Measurements from ENCODE around the gene BTBD17. TPM values are rescaled to one million over a fixed set of nuclear protein-coding genes. Genes with fewer than 3 reads are reported as not detected.

Gene BTBD17
- total RNA-seq, 2 donors from 2014 or later, result not detected

GRCh38 chr17:74374858-74375257 lies 13.2 kb upstream of the BTBD17 start:
- no peaks in the 10 kb centered on the region for H3K4me1 Mint-ChIP-seq
- no peak overlapping the region for H3K4me3 Mint-ChIP-seq
- no peaks in the 10 kb centered on the region for H3K36me3 Mint-ChIP-seq (ENCODE audit: low read depth)
- no peaks in the 10 kb centered on the region for H3K27me3 Mint-ChIP-seq
- H3K27ac Mint-ChIP-seq, result no peak overlapping the region
- no peak for ATAC-seq (replicated peaks)
- no peaks in the 10 kb centered on the region for H3K9me3 Mint-ChIP-seq

DNA sequence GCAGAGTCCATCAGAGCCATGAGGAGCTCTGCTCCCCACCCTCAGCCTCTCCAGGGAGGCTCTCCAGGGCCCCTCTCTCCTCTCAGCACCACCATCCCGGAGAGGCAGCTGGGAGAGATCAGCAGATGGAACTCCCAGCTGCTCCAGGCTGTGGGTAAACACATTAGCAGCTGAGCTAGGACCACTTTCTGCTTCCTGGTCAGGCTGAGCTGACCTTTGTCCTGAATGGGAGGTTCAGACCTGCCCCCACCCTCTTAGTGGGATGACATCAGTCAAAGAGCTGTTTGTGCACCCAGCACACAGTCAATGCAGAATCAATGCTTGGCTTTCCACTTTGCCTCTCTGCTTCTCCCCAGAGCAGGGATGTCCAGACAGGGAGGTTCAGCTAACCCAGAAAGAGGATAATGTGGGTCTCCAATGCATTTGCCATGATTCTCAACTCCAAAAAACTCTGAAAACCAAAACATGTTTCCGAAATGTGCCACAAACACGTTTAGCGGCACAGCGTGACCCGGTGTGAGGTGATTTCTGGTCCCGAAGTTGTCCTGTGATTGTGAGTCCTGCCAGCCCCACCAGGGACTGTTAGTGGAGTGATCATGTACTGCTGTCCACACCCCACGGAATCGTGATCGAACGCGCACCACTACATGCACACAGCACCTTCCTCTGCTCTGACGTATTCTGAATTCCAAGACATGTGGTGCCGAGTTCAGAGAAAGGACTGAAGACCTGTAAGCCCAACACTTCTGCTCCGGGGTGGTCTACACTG lies 12.4 kb upstream of the BTBD17 start:
- peaks cover 3% of the 10 kb centered on the region for H3K27me3 Mint-ChIP-seq
- no peak overlapping the region for H3K27ac Mint-ChIP-seq
- H3K9me3 Mint-ChIP-seq, result no peaks in the 10 kb centered on the region
- no peak overlapping the region for H3K4me3 Mint-ChIP-seq
- no peak for ATAC-seq (replicated peaks)
- H3K4me1 Mint-ChIP-seq, result no peaks in the 10 kb centered on the region
- H3K36me3 Mint-ChIP-seq (ENCODE audit: low read depth), result no peaks in the 10 kb centered on the region

- H3K27me3 Mint-ChIP-seq, result peaks cover 3% of the 10 kb centered on the region
- no peaks in the 10 kb centered on the region for H3K9me3 Mint-ChIP-seq
- no peaks in the 10 kb centered on the region for H3K36me3 Mint-ChIP-seq (ENCODE audit: low read depth)
- H3K4me3 Mint-ChIP-seq, result no peak overlapping the region
- H3K27ac Mint-ChIP-seq, result no peak overlapping the region
- no peaks in the 10 kb centered on the region for H3K4me1 Mint-ChIP-seq
- no peak for ATAC-seq (replicated peaks)
These were observed 10.8 kb upstream of the BTBD17 start for GRCh38 chr17:74372426-74372825.

DNA sequence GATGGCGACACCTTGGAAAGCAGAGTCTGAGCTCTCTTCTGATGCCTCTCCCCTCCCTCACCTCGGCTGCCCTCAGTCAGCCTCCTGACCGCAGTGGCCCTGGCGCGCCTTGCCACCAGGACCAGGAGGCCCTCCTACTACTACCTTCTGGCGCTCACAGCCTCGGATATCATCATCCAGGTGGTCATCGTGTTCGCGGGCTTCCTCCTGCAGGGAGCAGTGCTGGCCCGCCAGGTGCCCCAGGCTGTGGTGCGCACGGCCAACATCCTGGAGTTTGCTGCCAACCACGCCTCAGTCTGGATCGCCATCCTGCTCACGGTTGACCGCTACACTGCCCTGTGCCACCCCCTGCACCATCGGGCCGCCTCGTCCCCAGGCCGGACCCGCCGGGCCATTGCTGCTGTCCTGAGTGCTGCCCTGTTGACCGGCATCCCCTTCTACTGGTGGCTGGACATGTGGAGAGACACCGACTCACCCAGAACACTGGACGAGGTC lies 10.0 kb upstream of the BTBD17 start:
- Mint-ChIP-seq H3K4me1 (no peaks in the 10 kb centered on the region), H3K27ac (no peak overlapping the region), H3K4me3 (no peak overlapping the region), H3K36me3 (ENCODE audit: low read depth) (no peaks in the 10 kb centered on the region), H3K9me3 (no peaks in the 10 kb centered on the region), H3K27me3 (peaks cover 3% of the 10 kb centered on the region)
- no peak for ATAC-seq (replicated peaks)

GRCh38 chr17:74369665-74370490 lies 8.2 kb upstream of the BTBD17 start:
- Mint-ChIP-seq H3K27ac (peak overlapping the region; percentile 75), H3K4me1 (no peaks in the 10 kb centered on the region), H3K36me3 (ENCODE audit: low read depth) (no peaks in the 10 kb centered on the region), H3K4me3 (peak overlapping the region; percentile 46), H3K9me3 (no peaks in the 10 kb centered on the region), H3K27me3 (peaks cover 3% of the 10 kb centered on the region)
- no peak for ATAC-seq (replicated peaks)

GRCh38 chr17:74369221-74369620 lies 7.6 kb upstream of the BTBD17 start:
- Mint-ChIP-seq H3K36me3 (ENCODE audit: low read depth) (no peaks in the 10 kb centered on the region), H3K9me3 (no peaks in the 10 kb centered on the region), H3K27ac (peak overlapping the region; percentile 75), H3K4me3 (peak overlapping the region; percentile 46), H3K27me3 (peaks cover 3% of the 10 kb centered on the region), H3K4me1 (no peaks in the 10 kb centered on the region)
- peak; percentile 55 for ATAC-seq (replicated peaks)

- Mint-ChIP-seq H3K4me3 (peak overlapping the region; percentile 46), H3K27me3 (peaks cover 3% of the 10 kb centered on the region), H3K36me3 (ENCODE audit: low read depth) (no peaks in the 10 kb centered on the region), H3K4me1 (no peaks in the 10 kb centered on the region), H3K27ac (no peak overlapping the region), H3K9me3 (no peaks in the 10 kb centered on the region)
- peak; percentile 87 for ATAC-seq (replicated peaks)
These were observed 6.8 kb upstream of the BTBD17 start for GRCh38 chr17:74368341-74369081.

DNA sequence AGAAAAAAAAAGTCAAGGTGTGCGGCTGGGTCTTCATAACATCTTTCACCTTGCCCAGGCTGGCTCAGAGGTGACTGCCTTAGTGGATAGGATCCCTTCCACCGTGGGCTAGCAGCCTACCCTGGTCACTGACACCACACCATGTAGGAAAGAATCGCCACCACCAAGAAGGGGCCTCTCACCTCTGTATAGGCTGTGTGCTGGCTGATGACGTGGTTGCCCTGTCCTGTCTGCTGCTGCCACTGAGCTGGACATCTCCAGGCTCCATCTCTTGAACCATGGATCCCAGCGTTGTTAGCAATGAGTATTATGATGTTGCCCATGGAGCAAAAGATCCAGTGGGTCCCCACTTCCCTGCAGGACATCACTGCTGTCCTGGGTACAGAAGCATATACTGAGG lies 5.5 kb upstream of the BTBD17 start, which contains the start of gene GPR142:
GPR142 (plus strand) TSS at position 301 of the 400 bp plus-strand sequence. CDS start 2,035 bp downstream, outside the sequence.
- ATAC-seq (replicated peaks), result no peak
- H3K27ac Mint-ChIP-seq, result no peak within 1 kb of the TSS
- H3K4me1 Mint-ChIP-seq, result no peaks in the 10 kb centered on the region
- H3K4me3 Mint-ChIP-seq, result no peak within 1 kb of the TSS
- H3K9me3 Mint-ChIP-seq, result no peaks in the 10 kb centered on the region
- H3K27me3 Mint-ChIP-seq, result peaks cover 3% of the 10 kb centered on the region
- no peaks in the 10 kb centered on the region for H3K36me3 Mint-ChIP-seq (ENCODE audit: low read depth)

DNA sequence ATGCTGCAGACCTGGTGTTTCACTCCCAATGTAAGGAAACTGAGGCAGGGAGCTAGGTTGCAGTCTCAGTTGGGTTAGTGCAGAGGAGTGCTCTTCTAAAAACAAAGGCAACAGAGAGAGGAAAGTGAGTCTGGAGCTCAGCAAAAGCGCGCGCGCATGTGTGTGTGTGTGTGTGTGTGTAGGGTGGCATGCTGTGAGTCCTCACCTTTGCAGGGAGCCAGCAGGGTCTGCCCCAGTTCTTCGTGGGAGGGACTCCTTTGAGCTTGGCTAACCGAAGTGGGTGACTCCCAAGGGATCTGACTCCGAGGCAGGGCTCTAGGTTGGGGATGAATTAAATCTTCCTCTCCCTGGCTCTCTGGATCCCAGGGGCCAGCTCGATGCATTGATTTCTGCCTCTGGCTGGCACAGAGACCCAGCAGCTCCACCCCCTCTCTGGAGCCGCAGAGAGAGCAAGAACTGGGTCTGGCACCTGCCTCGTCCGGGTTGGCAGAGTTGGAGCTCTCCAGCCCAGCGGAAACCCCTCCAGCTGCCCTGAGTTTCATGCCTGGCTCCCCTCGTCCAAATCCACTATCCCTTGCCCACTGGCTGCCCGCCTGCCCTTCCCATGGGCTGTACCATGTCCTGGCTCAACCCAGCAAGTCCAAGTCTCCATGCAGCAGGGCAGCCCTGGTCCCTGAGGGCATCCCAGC lies 1.3 kb upstream of the BTBD17 start:
- Mint-ChIP-seq H3K27ac (no peak overlapping the region), H3K4me1 (no peaks in the 10 kb centered on the region), H3K27me3 (peaks cover 13% of the 10 kb centered on the region), H3K4me3 (no peak overlapping the region), H3K36me3 (ENCODE audit: low read depth) (no peaks in the 10 kb centered on the region), H3K9me3 (no peaks in the 10 kb centered on the region)
- ATAC-seq (replicated peaks), result no peak

GRCh38 chr17:74362069-74362405 lies 369 bp upstream of the BTBD17 start:
- H3K27me3 Mint-ChIP-seq, result peaks cover 16% of the 10 kb centered on the region
- no peak for ATAC-seq (replicated peaks)
- no peaks in the 10 kb centered on the region for H3K4me1 Mint-ChIP-seq
- no peak overlapping the region for H3K4me3 Mint-ChIP-seq
- no peaks in the 10 kb centered on the region for H3K36me3 Mint-ChIP-seq (ENCODE audit: low read depth)
- no peak overlapping the region for H3K27ac Mint-ChIP-seq
- H3K9me3 Mint-ChIP-seq, result no peaks in the 10 kb centered on the region

DNA sequence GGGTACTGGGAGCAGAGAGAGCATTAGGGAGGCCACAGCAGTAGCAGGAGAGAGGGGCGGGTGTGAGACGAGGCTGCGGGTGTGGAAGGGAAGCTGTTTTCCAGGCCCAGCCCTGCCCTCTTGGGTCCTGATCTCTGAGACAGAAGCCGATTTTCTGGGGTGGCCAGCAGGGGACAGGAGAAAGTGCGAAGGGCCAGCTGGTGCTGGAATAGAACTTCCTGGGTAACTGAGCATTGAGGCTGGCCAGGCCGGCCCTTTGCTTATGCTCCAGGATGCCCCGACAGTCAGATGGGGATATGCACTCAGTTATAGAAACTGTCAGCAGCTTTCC lies 804 bp downstream of the BTBD17 start:
- no peaks in the 10 kb centered on the region for H3K4me1 Mint-ChIP-seq
- H3K27me3 Mint-ChIP-seq, result peaks cover 17% of the 10 kb centered on the region
- ATAC-seq (replicated peaks), result no peak
- no peaks in the 10 kb centered on the region for H3K36me3 Mint-ChIP-seq (ENCODE audit: low read depth)
- H3K9me3 Mint-ChIP-seq, result no peaks in the 10 kb centered on the region
- no peak overlapping the region for H3K4me3 Mint-ChIP-seq
- H3K27ac Mint-ChIP-seq, result no peak overlapping the region

DNA sequence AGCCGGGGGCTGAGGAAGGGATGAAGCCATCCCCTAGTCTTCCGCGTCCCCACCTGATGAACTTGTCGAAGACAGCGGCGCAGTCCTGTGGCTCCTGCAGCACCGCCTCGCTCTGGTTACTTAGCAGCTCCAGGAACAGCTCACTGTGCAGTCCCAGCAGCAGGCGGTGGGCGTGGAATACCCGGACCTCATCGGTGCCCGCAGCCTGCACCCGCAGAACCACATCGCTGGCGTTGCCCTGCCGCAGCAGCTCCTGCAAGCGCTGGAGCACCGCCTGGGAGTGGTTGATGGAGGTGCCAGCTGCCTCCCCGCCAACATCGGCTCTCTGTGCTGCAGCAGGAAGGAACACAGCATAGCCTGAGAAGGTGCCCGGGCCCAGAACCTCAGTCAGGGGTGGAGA lies 1.8 kb downstream of the BTBD17 start:
- no peaks in the 10 kb centered on the region for H3K9me3 Mint-ChIP-seq
- no peaks in the 10 kb centered on the region for H3K4me1 Mint-ChIP-seq
- ATAC-seq (replicated peaks), result no peak
- H3K36me3 Mint-ChIP-seq (ENCODE audit: low read depth), result no peaks in the 10 kb centered on the region
- H3K27ac Mint-ChIP-seq, result no peak overlapping the region
- H3K4me3 Mint-ChIP-seq, result no peak overlapping the region
- peaks cover 20% of the 10 kb centered on the region for H3K27me3 Mint-ChIP-seq

DNA sequence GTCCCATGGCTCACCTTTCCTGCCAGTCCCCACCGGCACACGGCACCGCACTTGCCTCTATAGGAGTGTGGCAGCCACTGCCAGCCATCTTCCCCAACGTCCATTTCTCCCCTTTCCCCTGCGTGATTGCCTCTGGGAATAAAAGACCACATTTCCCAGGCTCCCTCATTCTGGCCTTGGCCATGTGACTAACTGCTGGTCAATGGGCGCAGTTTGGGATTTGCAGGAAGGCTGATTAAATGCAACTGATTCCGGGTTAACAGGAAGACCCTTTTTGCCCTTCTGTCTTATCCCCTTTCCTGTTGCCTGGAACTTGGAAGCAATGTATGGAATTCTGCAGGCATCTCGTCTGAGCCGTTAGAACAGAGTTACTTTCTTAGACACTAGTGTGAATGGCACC lies 3.0 kb downstream of the BTBD17 start:
- Mint-ChIP-seq H3K27me3 (peaks cover 30% of the 10 kb centered on the region), H3K4me3 (no peak overlapping the region), H3K9me3 (no peaks in the 10 kb centered on the region), H3K36me3 (ENCODE audit: low read depth) (no peaks in the 10 kb centered on the region), H3K4me1 (peaks cover 5% of the 10 kb centered on the region), H3K27ac (no peak overlapping the region)
- ATAC-seq (replicated peaks), result no peak

GRCh38 chr17:74357466-74357809 lies 4.2 kb downstream of the BTBD17 start:
- no peaks in the 10 kb centered on the region for H3K9me3 Mint-ChIP-seq
- H3K27me3 Mint-ChIP-seq, result peaks cover 40% of the 10 kb centered on the region
- no peak overlapping the region for H3K4me3 Mint-ChIP-seq
- ATAC-seq (replicated peaks), result no peak
- H3K27ac Mint-ChIP-seq, result no peak overlapping the region
- peaks cover 5% of the 10 kb centered on the region for H3K4me1 Mint-ChIP-seq
- no peaks in the 10 kb centered on the region for H3K36me3 Mint-ChIP-seq (ENCODE audit: low read depth)

Measured in activated T-helper 17 cell treated with anti-CD3 and anti-CD28 coated beads, Interleukin-2, amount 50 U/mL, for 72 hours (primary cell).